ENCODE data around the gene COTL1. TPM values are rescaled to one million over a fixed set of nuclear protein-coding genes. Genes with fewer than 3 reads are reported as not detected.

COTL1 gene
- total and polyA plus RNA-seq, 2 of the 13 experiments (the other 11 are each of a cell fraction or from before 2014, with no cell fraction given) = 8.7 to 16.9 TPM

DNA sequence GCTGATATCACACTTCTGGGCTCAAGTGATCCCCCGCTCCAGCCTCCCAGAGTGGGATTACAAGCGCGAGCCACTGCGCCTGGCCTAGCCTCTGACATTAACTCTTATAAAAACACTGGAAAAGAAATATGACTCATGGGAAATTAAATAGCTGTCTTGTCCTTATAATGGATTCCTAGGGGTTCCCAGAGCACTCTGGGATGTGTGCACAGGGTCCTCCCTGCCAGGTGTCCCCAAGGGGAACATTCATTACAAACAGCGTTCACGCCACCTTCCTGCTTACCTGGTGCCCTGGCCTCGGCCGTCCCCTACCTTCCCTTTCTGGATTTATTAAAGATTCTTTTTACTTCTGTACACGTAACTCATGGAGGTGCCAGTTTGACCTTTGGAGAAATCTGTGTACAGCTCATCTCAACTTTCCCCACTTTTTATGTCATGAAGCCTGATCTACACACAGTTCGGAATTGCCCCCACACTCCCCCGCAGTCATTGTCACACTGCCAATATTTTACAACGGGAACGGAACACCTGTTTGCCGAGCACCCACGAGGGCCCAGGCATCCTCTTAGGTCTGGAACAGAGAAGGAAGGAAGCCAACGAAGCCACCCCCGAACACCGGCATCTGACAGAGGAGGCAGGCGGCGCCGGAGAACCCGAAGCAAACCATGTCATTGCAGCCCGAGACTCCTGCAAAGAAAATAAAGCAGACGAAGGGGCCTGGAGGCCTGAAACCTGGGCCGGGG, 73.7 kb downstream of the COTL1 start:
- H3K36me3 ChIP-seq (replicated peaks in 1 of 2; ENCODE audit: control insufficient read depth in 1 of 2, insufficient read depth in 2 of 2, low read length in 2 of 2) = no peaks in the 10 kb centered on the region
- no peaks in the 10 kb centered on the region for H4K20me1 ChIP-seq (ENCODE audit: insufficient read depth, low read length)
- no peaks in the 10 kb centered on the region for H3K9me3 ChIP-seq (ENCODE audit: low read length)
- H3K9ac ChIP-seq (ENCODE audit: insufficient read depth, low read depth, low read length) = no peak overlapping the region
- BruUV-seq (replicated peaks) = no TSS peak
- DNase-seq (ENCODE audit: low spot score) (no peak), ATAC-seq (no peak), FAIRE-seq (no peak)
- no peaks in the 10 kb centered on the region for H3K79me2 ChIP-seq (ENCODE audit: insufficient read depth, low read length)
- ChIA-PET CTCF (ENCODE audit: low intra/inter-chr PET ratio, low total read pairs) (no interaction called here), POLR2A (no interaction called here)
- no peak overlapping the region for H2AFZ ChIP-seq (ENCODE audit: low read length)
- no peak overlapping the region for H3K4me3 ChIP-seq (replicated peaks in 1 of 3; ENCODE audit: insufficient read depth in 1 of 3, low read depth in 2 of 3, low read length in 3 of 3)
- H3K4me1 ChIP-seq (ENCODE audit: insufficient read depth, low read length) = peaks cover 51% of the 10 kb centered on the region
- WGBS (ENCODE audit: low lambda C conversion rate) = 57% methylated on average over 25 of the region's 25 CpGs
- intact Hi-C loops (cut with micrococcal nuclease; ENCODE audit: unreplicated experiment) = no loop called here
- in situ Hi-C loops (cut with HindIII; ENCODE audit: extremely low pct_ligation_motif_present, low pct_unique_long_range_greater_than_20kb) = no loop called here
- no peak overlapping the region for H3K4me2 ChIP-seq (ENCODE audit: low read depth, low read length)
- peaks cover 3 to 20% of the 10 kb centered on the region in 2 experiments; a peak in 3 of 5 replicates for H3K27me3 ChIP-seq (ENCODE audit: control insufficient read depth in 1 of 2, insufficient read depth in 2 of 2, low read length in 2 of 2)
- H3K27ac ChIP-seq (ENCODE audit: extremely low read length, insufficient read depth, low read length) = no peak overlapping the region
- TF ChIP-seq TRIM24 (CRISPR knock-in tag; IDR thresholded peaks at IDR 0.05) (no peak), SP1 (IDR thresholded peaks at IDR 0.05) (no peak), SP1 (CRISPR knock-in tag; IDR thresholded peaks at IDR 0.05) (no peak), PAX8 (CRISPR knock-in tag; IDR thresholded peaks at IDR 0.05; ENCODE audit: borderline replicate concordance) (no peak), ZSCAN12 (CRISPR knock-in tag; IDR thresholded peaks at IDR 0.05) (no peak), ZNF136 (CRISPR knock-in tag; IDR thresholded peaks at IDR 0.05; ENCODE audit: low read depth) (no peak)
- TF ChIP-seq, protein P1, sequence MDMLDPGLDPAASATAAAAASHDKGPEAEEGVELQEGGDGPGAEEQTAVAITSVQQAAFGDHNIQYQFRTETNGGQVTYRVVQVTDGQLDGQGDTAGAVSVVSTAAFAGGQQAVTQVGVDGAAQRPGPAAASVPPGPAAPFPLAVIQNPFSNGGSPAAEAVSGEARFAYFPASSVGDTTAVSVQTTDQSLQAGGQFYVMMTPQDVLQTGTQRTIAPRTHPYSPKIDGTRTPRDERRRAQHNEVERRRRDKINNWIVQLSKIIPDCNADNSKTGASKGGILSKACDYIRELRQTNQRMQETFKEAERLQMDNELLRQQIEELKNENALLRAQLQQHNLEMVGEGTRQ (IDR thresholded peaks at IDR 0.05; ENCODE audit: low read depth, low read length) = no peak
- TF ChIP-seq, protein P1 (CRISPR knock-in tag; IDR thresholded peaks at IDR 0.05; ENCODE audit: borderline replicate concordance) = no peak
- TF ChIP-seq, protein P2, sequence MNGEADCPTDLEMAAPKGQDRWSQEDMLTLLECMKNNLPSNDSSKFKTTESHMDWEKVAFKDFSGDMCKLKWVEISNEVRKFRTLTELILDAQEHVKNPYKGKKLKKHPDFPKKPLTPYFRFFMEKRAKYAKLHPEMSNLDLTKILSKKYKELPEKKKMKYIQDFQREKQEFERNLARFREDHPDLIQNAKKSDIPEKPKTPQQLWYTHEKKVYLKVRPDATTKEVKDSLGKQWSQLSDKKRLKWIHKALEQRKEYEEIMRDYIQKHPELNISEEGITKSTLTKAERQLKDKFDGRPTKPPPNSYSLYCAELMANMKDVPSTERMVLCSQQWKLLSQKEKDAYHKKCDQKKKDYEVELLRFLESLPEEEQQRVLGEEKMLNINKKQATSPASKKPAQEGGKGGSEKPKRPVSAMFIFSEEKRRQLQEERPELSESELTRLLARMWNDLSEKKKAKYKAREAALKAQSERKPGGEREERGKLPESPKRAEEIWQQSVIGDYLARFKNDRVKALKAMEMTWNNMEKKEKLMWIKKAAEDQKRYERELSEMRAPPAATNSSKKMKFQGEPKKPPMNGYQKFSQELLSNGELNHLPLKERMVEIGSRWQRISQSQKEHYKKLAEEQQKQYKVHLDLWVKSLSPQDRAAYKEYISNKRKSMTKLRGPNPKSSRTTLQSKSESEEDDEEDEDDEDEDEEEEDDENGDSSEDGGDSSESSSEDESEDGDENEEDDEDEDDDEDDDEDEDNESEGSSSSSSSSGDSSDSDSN (CRISPR knock-in tag; IDR thresholded peaks at IDR 0.05) = no peak
- TF ChIP-seq, protein P3, sequence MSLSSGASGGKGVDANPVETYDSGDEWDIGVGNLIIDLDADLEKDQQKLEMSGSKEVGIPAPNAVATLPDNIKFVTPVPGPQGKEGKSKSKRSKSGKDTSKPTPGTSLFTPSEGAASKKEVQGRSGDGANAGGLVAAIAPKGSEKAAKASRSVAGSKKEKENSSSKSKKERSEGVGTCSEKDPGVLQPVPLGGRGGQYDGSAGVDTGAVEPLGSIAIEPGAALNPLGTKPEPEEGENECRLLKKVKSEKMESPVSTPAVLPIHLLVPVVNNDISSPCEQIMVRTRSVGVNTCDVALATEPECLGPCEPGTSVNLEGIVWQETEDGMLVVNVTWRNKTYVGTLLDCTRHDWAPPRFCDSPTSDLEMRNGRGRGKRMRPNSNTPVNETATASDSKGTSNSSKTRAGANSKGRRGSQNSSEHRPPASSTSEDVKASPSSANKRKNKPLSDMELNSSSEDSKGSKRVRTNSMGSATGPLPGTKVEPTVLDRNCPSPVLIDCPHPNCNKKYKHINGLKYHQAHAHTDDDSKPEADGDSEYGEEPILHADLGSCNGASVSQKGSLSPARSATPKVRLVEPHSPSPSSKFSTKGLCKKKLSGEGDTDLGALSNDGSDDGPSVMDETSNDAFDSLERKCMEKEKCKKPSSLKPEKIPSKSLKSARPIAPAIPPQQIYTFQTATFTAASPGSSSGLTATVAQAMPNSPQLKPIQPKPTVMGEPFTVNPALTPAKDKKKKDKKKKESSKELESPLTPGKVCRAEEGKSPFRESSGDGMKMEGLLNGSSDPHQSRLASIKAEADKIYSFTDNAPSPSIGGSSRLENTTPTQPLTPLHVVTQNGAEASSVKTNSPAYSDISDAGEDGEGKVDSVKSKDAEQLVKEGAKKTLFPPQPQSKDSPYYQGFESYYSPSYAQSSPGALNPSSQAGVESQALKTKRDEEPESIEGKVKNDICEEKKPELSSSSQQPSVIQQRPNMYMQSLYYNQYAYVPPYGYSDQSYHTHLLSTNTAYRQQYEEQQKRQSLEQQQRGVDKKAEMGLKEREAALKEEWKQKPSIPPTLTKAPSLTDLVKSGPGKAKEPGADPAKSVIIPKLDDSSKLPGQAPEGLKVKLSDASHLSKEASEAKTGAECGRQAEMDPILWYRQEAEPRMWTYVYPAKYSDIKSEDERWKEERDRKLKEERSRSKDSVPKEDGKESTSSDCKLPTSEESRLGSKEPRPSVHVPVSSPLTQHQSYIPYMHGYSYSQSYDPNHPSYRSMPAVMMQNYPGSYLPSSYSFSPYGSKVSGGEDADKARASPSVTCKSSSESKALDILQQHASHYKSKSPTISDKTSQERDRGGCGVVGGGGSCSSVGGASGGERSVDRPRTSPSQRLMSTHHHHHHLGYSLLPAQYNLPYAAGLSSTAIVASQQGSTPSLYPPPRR (CRISPR knock-in tag; IDR thresholded peaks at IDR 0.05; ENCODE audit: borderline replicate concordance) = no peak
- TF ChIP-seq, protein P4, sequence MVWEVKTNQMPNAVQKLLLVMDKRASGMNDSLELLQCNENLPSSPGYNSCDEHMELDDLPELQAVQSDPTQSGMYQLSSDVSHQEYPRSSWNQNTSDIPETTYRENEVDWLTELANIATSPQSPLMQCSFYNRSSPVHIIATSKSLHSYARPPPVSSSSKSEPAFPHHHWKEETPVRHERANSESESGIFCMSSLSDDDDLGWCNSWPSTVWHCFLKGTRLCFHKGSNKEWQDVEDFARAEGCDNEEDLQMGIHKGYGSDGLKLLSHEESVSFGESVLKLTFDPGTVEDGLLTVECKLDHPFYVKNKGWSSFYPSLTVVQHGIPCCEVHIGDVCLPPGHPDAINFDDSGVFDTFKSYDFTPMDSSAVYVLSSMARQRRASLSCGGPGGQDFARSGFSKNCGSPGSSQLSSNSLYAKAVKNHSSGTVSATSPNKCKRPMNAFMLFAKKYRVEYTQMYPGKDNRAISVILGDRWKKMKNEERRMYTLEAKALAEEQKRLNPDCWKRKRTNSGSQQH (CRISPR knock-in tag; IDR thresholded peaks at IDR 0.05; ENCODE audit: low read depth) = no peak
- TF ChIP-seq, protein P5, sequence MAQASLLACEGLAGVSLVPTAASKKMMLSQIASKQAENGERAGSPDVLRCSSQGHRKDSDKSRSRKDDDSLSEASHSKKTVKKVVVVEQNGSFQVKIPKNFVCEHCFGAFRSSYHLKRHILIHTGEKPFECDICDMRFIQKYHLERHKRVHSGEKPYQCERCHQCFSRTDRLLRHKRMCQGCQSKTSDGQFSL (CRISPR knock-in tag; IDR thresholded peaks at IDR 0.05) = no peak
